AG04450 (cell line): Measurements from ENCODE around the gene GMEB1. TPM values are rescaled to one million over a fixed set of nuclear protein-coding genes. Genes with fewer than 3 reads are reported as not detected.
A peak's percentile ranks its signal among the peaks of the same experiment; 100 is the strongest.
"Not testable (repeated sequence)": the region's sequence is repeated elsewhere in the genome, so short reads cannot be mapped to it uniquely, and the experiment has no call there.

Source experiments
- CTCF ChIA-PET: fragments of 300-600, 350-600 bp; formaldehyde crosslinking; extraction: SDS; loops from one replicate; lab custom pipeline; 2022; ENCODE audit warnings: antibody characterized with exemption, inconsistent platforms; lab: Charles Lee
- POLR2A ChIA-PET: fragments of 350-600 bp; formaldehyde crosslinking; extraction: SDS; loops from one replicate; lab custom pipeline; 2021; ENCODE audit warnings: antibody characterized with exemption, inconsistent platforms; lab: Yijun Ruan, JAX
- DNase-seq: peaks from one replicate; pipeline ENCODE4 v3.0.0-alpha.2; 2011; ENCODE audit warnings: low read depth, low spot score
- H3K27ac ChIP-seq: one replicate; pipeline ENCODE4 v1.5.1; 2012; ENCODE audit warnings: low read depth, low read length, control low read depth
- H3K27me3 ChIP-seq: one replicate; pipeline ENCODE4 v1.6.0; 2012; ENCODE audit warnings: low read length; ENCODE audit not compliant: control insufficient read depth, insufficient read depth
- H3K4me3 ChIP-seq: 2 replicates; pipeline ENCODE4 v1.5.1; 2011; ENCODE audit warnings: mild to moderate bottlenecking, low read depth, low read length, control low read depth
- H3K9me3 ChIP-seq: 2 replicates; pipeline ENCODE4 v1.5.1; 2012; ENCODE audit warnings: low read length; ENCODE audit not compliant: control insufficient read depth, insufficient read depth
- polyA plus RNA-seq: library from polyadenylated mRNA; depleted of rRNA; stranded (reverse); fragments of >200 nt; gene quantifications from 2 replicates; pipeline ENCODE4 v1.2.3, GENCODE V29; 2011
- TF ChIP-seq, protein P1 (sequence below): IDR thresholded peaks from 2 replicates; pipeline ENCODE4 v1.5.1; 2011; ENCODE audit warnings: low read depth, low read length, control low read depth, inconsistent platforms

The GMEB1 gene
- polyA plus RNA-seq, 1 experiment: 6.5 TPM

DNA sequence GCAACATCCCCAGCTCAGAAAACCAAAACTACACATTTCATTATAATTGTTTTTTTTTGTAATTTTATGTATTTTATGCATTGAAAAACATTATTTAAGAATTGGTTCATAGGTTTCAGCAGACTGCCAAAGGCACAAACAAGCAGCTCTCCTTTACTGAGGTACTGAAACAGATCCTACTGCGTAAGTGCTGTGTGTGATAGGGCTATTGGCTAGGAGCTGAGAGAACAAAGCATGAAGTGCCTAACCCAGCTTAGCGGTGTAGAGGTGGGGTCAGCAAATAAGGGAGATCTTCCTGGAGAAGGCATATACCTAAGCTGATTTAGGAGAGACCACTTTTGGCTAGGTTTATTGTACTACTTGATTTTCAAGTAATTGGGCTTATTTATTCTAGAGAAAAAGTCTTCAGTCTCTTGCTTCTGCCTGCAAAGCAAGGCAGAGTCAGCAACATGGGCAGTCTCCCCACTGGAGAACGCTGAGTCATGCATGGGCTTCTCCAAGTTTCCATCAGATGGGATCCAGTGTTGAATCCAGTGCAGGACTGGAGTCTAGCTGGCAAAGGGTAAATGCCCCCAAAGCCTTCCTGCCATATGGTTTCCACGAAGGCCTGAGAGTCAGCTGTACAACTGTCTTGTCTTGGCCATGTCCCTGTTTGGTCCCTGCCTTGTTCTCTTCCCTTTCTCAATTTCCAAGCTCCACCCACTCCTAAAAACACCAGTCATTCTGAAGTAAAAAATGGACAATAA, 50.2 kb downstream of the GMEB1 start:
- Histone ChIP-seq H3K4me3 (no peak overlapping the region), H3K27ac (peak overlapping the region; percentile 35), H3K9me3 (no peaks in the 10 kb centered on the region; the same call in 1 of the 2 replicates), H3K27me3 (no peaks in the 10 kb centered on the region)
- POLR2A ChIA-PET: interaction anchor here (1.3 to 1.5 kb wide), 2 partner anchors 18 to 70 kb away, joined by 4 read pairs; partner anchors contain the start of gene YTHDF2
- CTCF ChIA-PET: interaction anchor here (1.1 to 2.6 kb wide), 2 partner anchors 17 to 159 kb away, joined by 3 to 41 read pairs; partner anchors contain the start of gene YTHDF2
- TF ChIP-seq, protein P1, sequence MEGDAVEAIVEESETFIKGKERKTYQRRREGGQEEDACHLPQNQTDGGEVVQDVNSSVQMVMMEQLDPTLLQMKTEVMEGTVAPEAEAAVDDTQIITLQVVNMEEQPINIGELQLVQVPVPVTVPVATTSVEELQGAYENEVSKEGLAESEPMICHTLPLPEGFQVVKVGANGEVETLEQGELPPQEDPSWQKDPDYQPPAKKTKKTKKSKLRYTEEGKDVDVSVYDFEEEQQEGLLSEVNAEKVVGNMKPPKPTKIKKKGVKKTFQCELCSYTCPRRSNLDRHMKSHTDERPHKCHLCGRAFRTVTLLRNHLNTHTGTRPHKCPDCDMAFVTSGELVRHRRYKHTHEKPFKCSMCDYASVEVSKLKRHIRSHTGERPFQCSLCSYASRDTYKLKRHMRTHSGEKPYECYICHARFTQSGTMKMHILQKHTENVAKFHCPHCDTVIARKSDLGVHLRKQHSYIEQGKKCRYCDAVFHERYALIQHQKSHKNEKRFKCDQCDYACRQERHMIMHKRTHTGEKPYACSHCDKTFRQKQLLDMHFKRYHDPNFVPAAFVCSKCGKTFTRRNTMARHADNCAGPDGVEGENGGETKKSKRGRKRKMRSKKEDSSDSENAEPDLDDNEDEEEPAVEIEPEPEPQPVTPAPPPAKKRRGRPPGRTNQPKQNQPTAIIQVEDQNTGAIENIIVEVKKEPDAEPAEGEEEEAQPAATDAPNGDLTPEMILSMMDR: no peak
- DNase-seq: peak; percentile 18

DNA sequence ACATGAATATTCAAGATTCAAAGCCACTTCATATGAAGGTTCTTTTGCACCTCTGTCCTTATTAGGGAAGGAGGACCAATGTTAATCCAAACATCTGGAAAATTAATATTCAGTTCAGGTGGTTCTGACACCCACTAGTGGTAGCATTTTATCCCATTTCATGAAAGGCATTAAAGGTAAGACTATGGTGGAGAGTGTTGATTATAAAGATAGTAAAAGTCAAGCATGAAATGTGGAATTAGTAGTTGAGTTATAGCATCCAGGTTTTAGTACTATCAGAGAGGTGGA, 50.7 kb downstream of the GMEB1 start:
- Histone ChIP-seq H3K27me3 (no peaks in the 10 kb centered on the region), H3K9me3 (no peaks in the 10 kb centered on the region; the same call in 1 of the 2 replicates), H3K4me3 (no peak overlapping the region), H3K27ac (no peak overlapping the region)
- ChIA-PET POLR2A (interaction anchor here (1.3 to 1.5 kb wide), 2 partner anchors 17 to 70 kb away, joined by 4 read pairs; partner anchors contain the start of gene YTHDF2), CTCF (interaction anchor here (1.1 to 2.6 kb wide), 2 partner anchors 17 to 158 kb away, joined by 3 to 41 read pairs; partner anchors contain the start of gene YTHDF2)
- TF ChIP-seq, protein P1: no peak
- no peak for DNase-seq

DNA sequence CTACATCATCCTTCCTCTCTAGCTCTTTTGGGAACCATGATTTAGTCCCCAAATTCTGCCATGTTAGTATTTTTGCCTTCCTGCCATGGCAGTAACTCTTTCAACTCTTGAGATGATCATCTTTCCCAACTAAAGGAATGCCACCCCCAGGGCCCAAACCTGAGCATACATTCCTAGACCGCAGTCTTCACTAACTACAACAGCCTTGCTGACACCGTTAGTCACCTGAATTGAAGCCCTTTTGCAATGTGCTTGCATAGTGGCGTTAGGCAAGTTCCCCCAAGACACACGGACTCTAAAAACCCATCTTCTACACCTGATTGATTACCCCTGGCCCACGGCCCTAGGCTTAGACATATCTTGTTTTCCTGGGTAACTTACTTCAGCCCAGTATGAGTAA, 51.8 kb downstream of the GMEB1 start:
- POLR2A ChIA-PET: interaction anchor here (0.8 kb wide), 1 partner anchor 52 kb away, joined by 7 read pairs; no protein-coding TSS in a partner anchor
- no peaks in the 10 kb centered on the region for H3K27me3 ChIP-seq
- no peak overlapping the region for H3K27ac ChIP-seq
- H3K9me3 ChIP-seq: no peaks in the 10 kb centered on the region; the same call in 1 of the 2 replicates
- DNase-seq: no peak
- no peak overlapping the region for H3K4me3 ChIP-seq
- CTCF ChIA-PET: interaction anchor here (0.7 kb wide), 2 partner anchors 16 to 17 kb away, joined by 3 to 6 read pairs; partner anchors contain the start of gene YTHDF2
- TF ChIP-seq, protein P1: no peak

DNA sequence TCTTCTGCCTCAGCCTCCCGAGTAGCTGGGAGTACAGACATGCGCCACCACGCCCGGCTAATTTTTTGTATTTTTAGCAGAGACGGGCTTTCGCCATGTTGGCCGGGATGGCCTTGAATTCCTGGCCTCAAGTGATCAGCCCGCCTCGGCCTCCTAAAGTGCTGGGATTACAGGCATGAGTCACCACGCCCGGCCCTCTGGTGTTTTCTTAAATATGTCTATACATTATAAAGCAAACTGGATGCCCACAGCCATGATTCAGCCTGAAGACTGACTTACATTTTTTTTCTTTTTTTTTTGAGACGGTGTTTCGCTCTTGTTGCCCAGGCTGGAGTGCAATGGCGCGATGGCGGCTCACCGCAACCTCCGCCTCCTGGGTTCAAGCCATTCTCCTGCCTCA, 53.3 kb downstream of the GMEB1 start:
- ChIA-PET POLR2A (interaction anchor here (0.6 kb wide), 1 partner anchor 10 kb away, joined by 11 read pairs; no protein-coding TSS in a partner anchor), CTCF (interaction anchor here (2.1 kb wide), 1 partner anchor 15 kb away, joined by 22 read pairs; the partner anchor contains the start of gene YTHDF2)
- not testable (repeated sequence) for H3K4me3 ChIP-seq, H3K9me3 ChIP-seq, H3K27ac ChIP-seq, DNase-seq, H3K27me3 ChIP-seq

DNA sequence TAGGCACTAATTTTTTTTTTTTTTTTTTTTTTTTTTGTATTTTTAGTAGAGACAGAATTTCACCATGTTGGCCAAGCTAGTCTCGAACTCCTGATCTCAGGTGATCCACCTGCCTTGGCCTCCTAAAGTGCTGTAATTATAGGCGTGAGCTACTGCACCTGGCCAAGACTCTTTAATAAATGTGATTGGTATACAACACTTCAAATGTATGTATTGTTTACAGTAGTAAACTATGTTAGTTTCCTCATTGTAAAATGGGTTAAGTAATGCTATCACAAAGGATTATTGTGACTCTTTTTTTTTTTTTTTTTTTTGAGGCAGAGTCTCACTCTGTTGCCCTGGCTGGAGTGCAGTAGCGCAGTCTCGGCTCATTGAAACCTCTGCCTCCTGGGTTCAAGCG, 56.8 kb downstream of the GMEB1 start:
- H3K27me3 ChIP-seq, H3K9me3 ChIP-seq, H3K27ac ChIP-seq, DNase-seq, H3K4me3 ChIP-seq: not testable (repeated sequence)
- ChIA-PET CTCF (interaction anchor here (4.9 kb wide), 1 partner anchor 11 kb away, joined by 66 read pairs; the partner anchor contains the start of gene YTHDF2), POLR2A (interaction anchor here (0.9 kb wide), 1 partner anchor 11 kb away, joined by 6 read pairs; the partner anchor contains the start of gene YTHDF2)
